NCI-H2227 treated with DMSO at 0.1 percent for 48 hours (cell line): ENCODE results near the gene CLGN.

Source experiments
- DNase-seq: peaks from one replicate; lab custom pipeline; 2025; lab: John Stamatoyannopoulos, UW

CLGN gene

DNA sequence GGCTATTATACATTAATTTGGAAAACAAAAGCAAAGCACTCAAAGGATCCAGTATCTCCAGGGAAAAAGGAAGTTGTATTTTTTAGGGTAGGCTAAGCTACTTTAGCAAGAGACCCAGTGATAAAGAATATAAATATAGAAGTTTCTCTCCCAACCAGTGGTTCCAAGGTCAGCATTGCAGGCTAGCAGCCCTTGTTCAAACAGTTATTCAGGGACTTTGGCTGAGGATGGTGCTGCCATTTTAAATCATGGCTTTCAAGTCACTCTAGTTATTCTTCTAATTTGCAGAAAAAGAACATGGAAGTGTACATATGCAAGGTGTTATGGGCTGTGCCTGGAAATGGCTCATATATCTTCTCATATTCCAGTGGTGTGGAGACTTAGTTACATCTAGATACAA, 44.7 kb downstream of the CLGN start:
- no peak for DNase-seq

DNA sequence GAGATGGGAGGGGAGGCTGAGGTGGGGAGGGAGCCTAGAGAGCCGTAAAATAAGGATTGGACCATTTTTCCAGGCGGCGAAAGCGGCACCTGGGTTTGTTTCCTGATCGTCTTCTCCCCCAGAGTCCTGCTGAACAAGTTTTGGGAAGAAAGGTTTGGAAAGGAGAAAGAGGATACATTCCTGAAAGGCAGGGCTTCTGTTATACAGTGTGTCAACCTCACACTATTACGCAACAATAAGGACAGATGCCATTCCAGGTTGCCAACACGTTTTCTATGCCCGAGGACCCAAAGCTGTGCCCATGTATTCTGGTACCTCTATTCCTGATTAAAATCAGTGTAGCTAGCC, 53.3 kb downstream of the CLGN start:
- no peak for DNase-seq

DNA sequence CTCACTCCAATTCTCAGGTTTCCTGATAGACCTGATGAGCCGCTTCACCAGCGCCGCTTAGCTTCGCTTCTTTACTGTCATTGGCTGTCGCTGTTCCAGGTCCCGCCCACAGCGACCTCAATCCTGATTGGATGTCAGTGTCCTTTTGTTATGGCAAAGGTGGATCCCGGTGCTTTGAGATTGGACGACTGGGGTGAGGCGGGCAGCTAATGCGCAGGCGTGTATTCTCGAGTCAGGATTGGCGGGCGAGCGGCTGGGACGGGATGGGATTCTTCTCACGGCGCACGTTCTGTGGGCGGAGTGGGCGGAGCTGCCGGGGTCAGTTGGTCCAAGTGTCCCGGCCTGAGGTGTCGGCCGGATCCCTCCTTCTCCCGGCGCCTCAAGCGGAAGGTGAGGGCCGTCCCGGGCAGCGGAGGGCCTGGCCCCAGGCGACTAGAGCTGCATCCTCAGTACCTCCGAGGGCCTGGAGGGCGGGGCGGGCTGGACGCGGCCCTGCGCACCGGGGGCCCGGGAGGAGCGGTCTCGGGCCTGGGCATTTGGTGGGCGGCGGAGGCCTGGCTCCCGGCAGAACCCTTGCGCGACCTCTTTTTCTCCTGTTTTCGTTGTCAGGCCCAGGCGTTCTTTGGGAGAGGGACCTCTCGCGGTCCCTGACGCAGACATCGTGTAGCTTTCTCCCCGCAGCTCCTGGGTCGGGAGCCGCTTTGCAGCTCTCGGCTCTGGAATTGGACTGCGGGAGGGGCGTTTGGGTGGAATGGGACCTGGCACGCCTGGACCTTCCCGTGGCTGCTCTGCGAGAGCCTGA, 53.9 kb downstream of the CLGN start, which contains the start of gene SCOC:
TSS of gene SCOC (plus strand) at position 319 of the 802 bp plus-strand sequence. CDS start 5,525 bp downstream, outside the sequence.
- peak; percentile 97 for DNase-seq

DNA sequence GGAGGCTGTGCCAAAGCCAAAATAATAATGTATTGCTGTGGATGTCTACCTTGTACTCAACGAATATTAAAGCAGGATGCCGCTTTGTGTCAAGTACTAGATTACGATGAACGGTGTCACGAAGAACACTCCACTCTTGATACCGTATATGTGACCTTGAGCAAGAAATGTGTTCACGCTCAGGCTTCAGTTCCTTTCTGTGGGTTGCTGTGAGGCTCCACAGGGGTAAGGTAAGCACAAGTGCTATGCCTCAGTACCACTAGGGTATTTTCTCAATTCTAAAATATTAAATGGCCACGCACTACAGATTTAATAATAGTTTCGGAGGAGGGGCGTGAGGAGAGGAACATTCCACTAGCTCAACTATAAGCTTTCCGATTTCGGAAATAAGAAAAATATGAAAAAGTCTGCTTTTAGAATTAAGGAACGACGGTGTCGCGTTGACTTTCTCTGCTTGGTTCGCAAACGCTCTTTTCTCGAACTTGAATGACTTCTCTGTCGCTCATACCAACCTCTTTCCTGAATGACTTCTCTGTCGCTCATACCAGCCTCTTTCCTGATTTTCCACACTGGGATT, 54.6 kb downstream of the CLGN start:
- DNase-seq = peak; percentile 45

DNA sequence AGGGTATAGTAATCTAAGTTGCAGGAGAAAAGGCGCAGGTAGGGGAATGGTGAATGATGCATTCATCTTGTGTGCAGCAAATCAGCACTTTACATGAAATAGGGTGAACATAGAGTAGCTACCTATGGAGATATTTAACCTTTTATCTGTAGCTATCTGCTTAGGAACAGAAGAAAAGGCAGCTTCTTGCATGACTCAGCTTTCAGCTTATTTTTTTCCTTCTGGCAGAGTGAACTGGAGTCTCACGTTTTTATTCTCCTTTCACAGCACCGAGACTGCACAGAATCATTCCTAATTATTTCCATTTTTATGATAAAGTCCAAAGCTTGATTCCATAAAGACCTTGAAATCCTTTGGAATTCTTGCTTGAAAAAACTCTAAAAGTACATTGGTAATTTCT, 58.8 kb downstream of the CLGN start:
- DNase-seq = no peak

DNA sequence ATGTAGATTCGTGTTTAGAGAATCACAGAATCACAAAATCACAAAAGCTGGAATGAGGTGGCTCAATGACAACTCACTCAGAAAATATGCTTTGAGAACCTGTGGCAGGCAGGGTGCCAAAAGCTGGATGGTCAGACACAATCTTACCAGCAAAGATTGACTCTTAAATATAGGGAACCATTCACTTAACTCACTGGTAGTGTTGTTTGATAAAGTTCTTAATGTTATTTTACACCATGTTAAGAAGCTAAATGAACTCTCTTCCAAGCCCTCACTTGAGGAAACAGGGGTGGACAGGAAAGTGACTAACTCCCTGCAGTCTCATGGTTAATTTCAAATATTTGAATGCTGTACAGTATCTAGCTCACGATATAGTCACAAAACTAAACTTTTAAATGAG, 59.7 kb downstream of the CLGN start:
- DNase-seq = no peak

DNA sequence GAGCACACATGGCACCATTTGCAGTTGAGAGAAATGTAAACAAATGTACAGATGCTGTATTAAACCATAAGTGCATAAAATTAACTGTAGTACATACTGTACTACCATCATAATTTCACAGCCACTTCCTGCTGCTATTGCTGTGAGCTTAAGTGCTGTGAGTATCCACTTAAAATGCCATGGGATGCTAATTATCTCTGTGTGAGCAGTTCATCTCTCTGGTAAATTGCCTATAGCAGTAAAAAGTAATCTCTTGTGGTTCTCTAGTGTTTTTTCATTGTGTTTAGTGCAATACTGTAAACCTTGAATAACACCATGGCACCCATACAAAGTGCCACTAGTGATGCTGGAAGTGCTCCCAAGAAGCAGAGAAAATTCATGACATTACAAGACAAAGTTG, 63.9 kb downstream of the CLGN start:
- peak; percentile 71 for DNase-seq

DNA sequence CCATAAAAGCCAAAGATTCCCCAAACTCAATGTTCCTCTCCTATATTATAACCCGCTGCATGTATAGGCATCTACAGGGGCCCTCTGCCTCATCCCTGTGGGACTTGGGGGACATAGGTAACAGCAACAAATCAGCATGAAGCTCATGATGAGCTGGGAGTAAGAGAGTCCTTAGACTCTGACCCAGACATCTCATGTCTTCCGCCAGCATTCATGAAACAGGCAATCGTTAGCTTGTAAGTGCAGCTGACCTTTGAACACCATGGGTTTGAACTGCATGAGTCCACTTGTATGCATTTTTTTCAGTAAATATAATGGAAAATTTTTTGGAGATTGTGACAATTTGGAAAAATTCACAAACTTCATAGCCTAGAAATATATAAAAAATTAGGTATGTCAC, 64.4 kb downstream of the CLGN start:
- no peak for DNase-seq

DNA sequence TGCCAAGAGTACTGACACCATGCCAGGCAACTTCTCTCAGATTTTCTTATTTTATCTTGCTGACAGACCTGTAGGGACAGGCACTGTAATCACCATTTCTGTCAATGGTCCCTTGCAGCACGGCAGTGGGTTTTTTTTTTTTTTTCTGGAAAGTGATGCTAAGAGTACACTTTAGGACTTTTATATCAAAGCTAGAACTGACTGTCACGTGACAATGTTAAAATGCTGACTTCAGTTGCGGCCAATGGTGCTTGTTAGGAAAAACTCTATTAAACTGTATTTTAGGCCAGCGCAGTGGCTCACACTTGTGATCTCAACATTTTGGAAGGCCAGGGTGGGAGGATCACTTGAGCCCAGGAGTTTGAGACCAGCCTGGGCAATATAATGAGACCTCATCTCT, 66.3 kb downstream of the CLGN start:
- no peak for DNase-seq

DNA sequence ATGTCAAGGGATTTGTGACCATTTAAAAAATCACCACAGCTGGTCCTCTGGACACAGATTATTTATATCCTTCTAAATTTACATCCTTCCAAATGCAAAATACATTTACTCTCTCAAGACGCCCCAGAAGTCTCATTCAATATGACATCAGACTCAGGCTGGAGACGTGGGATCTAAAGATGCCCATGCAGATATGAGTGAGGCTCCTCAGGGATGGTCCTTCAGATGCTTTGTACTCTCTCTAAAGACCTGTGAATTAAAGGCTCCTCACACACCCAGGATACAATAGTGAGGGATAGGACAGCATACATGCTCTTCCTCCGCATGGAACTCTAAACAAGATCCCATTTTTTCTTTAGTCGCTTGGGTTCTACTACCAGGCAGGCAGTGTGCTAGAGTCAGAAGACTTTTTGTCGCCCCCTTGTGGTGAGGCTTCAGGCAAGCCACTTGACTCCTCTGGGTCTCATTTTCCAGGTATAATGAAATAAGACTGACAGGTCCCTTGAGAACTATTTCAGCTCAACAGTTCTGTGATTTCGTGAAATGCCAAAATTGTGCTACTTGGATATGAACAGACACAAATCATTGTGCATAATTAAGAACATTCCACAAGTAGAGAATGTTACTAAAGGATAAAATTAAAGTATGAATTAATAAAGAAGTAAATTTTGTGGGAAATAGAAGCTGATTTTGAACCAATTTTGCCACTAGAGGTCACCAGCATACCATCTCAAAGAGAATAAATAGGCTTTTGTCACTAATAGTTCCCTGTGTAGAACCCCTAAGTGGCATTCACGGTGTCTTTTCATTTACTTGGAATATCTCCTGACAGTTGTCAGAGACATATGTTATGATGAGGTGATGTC, 67.7 kb downstream of the CLGN start:
- peak; percentile 69 for DNase-seq

DNA sequence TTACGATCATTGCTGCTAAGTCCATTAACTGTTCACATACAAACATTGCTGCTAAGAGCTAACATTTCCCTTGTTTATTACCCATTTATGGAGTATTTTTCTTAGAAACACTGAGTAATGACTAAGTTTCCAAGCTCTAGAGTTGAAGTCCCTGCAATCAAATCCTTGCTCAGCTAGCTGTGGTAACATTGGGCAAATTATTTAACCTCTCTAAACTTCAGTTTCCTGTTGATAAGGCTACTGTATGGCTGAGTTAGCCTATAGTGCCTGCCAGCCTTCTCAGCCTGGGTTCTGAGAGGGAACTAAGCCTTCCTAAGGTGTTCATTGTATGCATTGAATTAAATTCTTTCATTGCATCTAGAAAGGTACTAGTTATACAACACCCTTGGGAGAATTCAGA, 69.2 kb downstream of the CLGN start:
- no peak for DNase-seq

DNA sequence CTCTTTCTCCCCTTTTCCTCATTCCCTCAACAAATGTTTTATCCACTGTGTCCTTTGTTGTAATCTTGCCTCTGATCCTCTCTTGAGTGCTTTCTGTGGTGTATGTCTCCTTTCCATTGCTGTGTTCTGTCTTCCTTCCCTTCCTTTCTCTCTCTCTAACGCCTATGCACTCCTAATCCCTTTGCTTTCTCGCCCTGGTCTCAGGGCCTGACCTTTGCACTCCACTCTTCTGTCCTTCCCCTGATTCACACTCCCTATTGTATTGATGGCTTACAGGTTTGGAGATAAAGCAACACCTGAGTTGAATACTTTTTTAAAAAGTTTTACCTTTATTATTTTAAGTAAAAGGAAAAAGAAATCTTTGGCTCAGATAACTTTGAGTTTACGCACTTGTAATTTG, 69.6 kb downstream of the CLGN start:
- no peak for DNase-seq

DNA sequence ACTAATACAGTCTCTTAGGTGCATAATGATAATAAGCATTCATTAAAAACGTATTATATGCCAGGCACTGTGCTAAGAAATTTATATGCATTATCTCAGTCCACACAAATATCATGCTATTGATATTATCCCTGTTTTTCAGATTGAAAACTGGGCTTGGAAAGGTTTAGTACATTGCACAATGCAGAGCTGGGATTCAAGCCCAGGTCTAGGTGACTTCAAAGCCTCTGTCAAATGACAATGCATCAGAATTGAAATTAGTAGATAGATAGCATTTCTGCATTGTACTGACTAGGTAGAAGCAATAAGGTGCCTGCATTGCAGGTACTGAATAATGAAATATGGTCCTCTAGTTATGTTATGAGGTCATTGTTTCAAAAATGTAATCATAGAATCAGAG, 72.2 kb downstream of the CLGN start:
- no peak for DNase-seq

DNA sequence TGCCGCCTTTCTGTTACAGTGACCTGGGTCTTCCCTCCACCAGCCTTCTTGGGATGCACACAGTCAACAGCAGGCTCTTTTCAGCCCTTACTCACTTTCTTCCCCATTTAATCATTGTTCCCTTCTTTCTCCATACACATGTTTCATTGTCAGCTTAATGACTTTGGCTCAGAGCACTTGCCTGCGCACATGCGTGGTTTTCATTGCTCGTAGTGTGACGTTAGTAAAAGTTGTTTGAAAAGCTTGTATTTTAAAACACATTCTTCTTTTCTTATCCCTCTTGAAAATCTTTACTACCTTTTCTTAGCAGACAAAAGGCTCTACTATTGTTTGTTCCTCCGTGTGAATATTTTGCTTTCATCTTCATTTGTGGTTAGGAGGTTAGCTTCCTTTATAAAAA, 73.7 kb downstream of the CLGN start:
- no peak for DNase-seq

DNA sequence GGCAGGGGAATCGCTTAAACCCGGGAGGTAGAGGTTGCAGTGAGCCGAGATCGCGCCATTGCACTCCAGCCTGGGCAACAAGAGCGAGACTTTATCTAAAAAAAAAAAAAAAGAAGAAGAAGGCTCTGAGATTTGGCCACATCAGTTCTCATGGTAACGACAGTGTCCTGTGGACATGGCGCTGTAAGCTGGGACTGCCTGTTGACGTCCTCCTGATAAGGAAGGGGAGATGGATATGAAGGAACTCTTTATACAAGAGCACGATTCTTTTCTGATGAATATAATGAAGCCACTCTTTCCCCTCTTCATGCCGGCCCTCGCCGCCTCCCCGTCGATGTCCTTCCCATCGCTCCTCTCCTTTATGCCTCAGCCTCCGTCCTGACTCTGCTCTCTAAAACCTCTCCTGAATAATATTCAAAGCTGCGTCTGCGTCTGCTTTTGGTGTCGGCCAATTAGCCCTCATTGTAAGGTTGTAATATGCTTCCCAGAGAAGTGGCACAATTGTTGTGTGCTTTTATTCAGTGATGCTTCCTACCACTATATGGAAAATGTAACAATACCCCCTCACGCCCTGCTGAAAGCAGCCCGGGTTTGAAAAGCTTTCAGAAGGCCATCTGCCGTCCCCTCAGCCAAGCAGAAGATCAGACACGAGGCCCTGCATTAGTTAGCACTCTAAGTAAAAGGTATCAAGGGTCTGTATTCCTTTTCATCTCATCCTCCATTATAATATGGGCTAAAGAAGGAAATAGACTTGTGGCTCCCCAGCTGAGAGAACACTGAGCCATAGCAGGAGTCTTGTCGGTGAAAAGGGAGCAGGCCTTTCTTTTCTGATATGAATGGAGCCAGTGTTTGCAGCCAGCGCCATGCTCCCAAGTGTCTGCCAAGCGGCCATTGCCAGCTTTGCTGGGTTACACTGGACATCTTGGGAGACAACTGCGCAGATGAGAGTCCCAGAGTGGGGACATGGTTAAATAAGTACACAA, 76.1 kb downstream of the CLGN start:
- DNase-seq = no peak

DNA sequence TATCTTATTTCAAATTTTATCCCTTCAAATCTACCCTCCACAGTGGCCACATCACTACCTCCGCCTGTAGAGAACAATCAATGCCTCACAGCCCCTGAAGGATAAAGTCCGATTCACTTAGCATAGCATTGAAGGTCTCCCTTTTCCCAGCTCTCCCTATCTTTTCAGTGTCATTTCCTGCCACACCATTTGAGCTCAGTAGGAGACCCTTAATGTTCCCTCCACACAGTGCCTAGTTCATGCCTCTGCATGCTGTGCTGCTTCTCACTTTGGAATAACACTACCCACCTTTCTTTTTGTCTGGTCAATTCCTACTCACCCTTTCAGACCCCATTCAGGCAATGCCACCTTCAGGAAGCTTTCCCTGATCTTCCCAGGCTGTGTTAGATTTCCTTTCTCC, 77.6 kb downstream of the CLGN start:
- no peak for DNase-seq

DNA sequence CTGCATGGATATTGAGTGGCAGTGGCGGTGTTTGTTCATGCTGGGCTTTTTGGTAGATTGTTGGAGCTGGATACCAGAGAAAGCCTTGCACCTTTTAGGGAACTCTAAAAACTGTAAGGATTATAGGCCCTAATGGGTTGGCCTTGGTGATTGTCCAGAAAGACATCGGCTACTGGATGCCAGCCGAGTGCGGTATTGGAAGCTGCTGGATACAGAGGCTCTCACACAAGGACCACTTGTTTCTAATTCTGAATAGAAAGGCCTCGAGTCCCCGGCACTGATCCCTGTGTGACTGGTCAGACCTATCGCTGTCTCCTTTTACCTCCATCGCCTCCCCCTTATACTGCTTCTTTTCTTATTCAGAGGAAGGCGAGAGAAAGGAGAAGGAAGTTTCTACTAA, 81.3 kb downstream of the CLGN start:
- DNase-seq = no peak

DNA sequence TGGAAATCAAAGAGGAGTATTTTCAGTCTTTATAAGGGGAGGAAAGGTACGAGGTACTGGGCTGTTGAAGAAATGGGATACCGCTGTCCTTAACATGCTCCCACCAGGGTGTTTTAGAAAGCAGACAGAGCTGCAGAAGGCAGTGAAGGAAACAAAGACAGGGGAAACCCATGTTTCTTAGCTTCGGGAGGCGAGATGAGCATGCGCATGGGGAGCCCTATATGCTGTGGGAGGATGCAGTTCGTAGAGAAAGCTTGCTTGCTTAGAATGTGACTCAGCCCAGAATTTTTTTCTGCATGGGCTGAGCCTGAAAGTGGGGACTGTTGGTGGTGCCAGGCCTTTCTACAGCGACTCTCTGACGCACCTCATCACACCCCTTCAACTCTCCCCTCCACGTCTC, 82.8 kb downstream of the CLGN start:
- no peak for DNase-seq

DNA sequence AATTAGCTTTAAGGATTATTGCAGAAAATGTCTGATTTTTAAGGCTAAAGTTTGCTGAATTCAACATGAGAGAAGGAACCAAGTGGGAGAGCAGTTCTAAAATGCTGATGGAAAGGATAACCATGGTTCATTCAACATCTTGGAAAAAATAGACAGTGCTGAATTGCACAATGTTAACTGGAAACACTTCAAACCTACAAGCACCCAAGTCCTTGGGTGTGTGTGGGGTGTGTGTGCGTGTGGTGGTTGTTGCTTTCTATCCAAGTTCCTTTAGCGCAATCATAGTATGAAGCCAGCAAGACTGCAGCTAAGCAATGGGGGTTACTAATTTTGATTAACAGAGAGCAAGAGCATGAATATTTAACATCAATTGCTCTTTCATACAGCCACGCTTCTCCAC, 83.3 kb downstream of the CLGN start:
- DNase-seq = no peak

DNA sequence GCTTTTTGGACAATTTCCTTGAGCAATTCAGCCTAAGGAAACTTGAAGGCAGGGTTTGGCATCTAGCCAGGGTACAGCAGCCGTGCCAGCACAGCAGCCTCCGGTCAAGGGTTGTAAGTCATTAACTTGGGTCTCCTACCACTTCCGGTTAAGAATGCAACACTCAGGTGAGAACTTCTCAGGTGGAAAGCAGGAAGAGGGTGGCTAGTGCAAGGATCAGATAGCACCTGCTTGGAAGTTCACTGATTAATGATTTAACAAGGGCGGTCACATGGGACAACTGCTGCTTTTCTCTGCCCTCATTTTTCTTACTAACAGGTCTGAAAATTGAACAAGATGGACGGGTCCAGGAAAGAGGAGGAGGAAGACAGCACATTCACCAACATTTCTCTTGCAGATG, 84.1 kb downstream of the CLGN start:
- peak; percentile 35 for DNase-seq

DNA sequence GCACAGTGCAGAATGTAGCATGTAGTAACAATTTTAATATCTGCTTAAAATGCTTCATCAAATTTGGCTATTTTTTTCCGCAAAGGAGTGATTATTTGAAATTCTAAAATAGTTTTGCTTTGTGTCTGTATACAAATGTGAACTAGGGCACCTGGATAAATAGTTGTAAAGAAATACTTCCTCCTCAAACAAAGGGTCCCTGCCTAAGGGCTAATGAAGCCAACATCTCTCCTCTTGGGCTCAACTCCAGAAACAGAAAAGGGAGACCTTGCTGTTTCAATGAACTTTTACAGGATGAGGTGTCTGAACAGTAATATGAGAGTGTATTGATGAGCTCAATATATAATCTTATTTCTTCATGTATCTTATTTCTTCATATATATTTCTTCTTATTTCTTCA, 84.8 kb downstream of the CLGN start:
- no peak for DNase-seq
